HG03060 (cell line): Measurements from ENCODE around the gene PRKN.

Experiments
- ATAC-seq: cut with Tn5 transposase; IDR thresholded peaks from one replicate; pipeline ENCODE4 v1.9.1; 2021; ENCODE audit warnings: low read depth, moderate number of reproducible peaks; ENCODE audit not compliant: unreplicated experiment

Gene PRKN

GRCh38 chr6:162474722-162475121, 252.8 kb downstream of the PRKN start:
- ATAC-seq: no peak

GRCh38 chr6:162471842-162472241, 255.7 kb downstream of the PRKN start:
- no peak for ATAC-seq

- ATAC-seq: no peak
Observed at GRCh38 chr6:162468326-162468725, 259.2 kb downstream of the PRKN start.

GRCh38 chr6:162467679-162468078, 259.9 kb downstream of the PRKN start:
- ATAC-seq: no peak

- no peak for ATAC-seq
Observed at GRCh38 chr6:162463576-162463975, 264.0 kb downstream of the PRKN start.

- ATAC-seq: no peak
Observed at GRCh38 chr6:162459985-162460384, 267.6 kb downstream of the PRKN start.

GRCh38 chr6:162450358-162450757, 277.2 kb downstream of the PRKN start:
- ATAC-seq: no peak

- ATAC-seq: no peak
Observed at GRCh38 chr6:162448294-162448693, 279.3 kb downstream of the PRKN start.

GRCh38 chr6:162443101-162443500, 284.5 kb downstream of the PRKN start:
- ATAC-seq: no peak

GRCh38 chr6:162442687-162443086, 284.9 kb downstream of the PRKN start:
- no peak for ATAC-seq

GRCh38 chr6:162441991-162442390, 285.6 kb downstream of the PRKN start:
- no peak for ATAC-seq

GRCh38 chr6:162438980-162439379, 288.6 kb downstream of the PRKN start:
- no peak for ATAC-seq

- ATAC-seq: no peak
Observed at GRCh38 chr6:162435071-162435470, 292.5 kb downstream of the PRKN start.

- no peak for ATAC-seq
Observed at GRCh38 chr6:162421004-162421403, 306.6 kb downstream of the PRKN start.

- ATAC-seq: no peak
Observed at GRCh38 chr6:162416831-162417537, 310.6 kb downstream of the PRKN start.

GRCh38 chr6:162416307-162416706, 311.3 kb downstream of the PRKN start:
- no peak for ATAC-seq

GRCh38 chr6:162409741-162410691, 317.6 kb downstream of the PRKN start:
- no peak for ATAC-seq

- no peak for ATAC-seq
Observed at GRCh38 chr6:162408826-162409535, 318.6 kb downstream of the PRKN start.

- no peak for ATAC-seq
Observed at GRCh38 chr6:162404951-162405350, 322.6 kb downstream of the PRKN start.

- no peak for ATAC-seq
Observed at GRCh38 chr6:162403031-162403430, 324.5 kb downstream of the PRKN start.

- ATAC-seq: no peak
Observed at GRCh38 chr6:162395181-162395580, 332.4 kb downstream of the PRKN start.
